KMS-11 (cell line): Measurements from ENCODE around the gene AZGP1.
"Not testable (repeated sequence)": the region's sequence is repeated elsewhere in the genome, so short reads cannot be mapped to it uniquely, and the experiment has no call there.

Experiments
- H2AFZ ChIP-seq: fragments of 200-600 bp; sonication (generic); 2 replicates; pipeline ENCODE4 v1.6.1; 2016; ENCODE audit warnings: antibody characterized with exemption, mixed run types, low read depth
- H3K27ac ChIP-seq: fragments of 200-600 bp; sonication (generic); 2 replicates; pipeline ENCODE4 v1.6.1; 2016; ENCODE audit warnings: mild to moderate bottlenecking, mixed run types
- H3K27me3 ChIP-seq: fragments of 200-600 bp; sonication (generic); 2 replicates; pipeline ENCODE4 v1.6.1; 2017; ENCODE audit warnings: mild to moderate bottlenecking, low read depth, mixed run types, moderate library complexity; ENCODE audit not compliant: insufficient read depth
- H3K36me3 ChIP-seq: fragments of 200-600 bp; sonication (generic); 2 replicates; pipeline ENCODE4 v1.6.1; 2017; ENCODE audit warnings: mild to moderate bottlenecking, mixed run types; ENCODE audit not compliant: insufficient read depth
- H3K4me1 ChIP-seq: fragments of 200-600 bp; sonication (generic); 2 replicates; pipeline ENCODE4 v1.6.1; 2016; ENCODE audit warnings: mild to moderate bottlenecking, low read depth, mixed run types; ENCODE audit not compliant: poor library complexity, severe bottlenecking
- H3K4me2 ChIP-seq: fragments of 200-600 bp; sonication (generic); 2 replicates; pipeline ENCODE4 v1.7.0; 2016; ENCODE audit warnings: mild to moderate bottlenecking, mixed run types
- H3K4me3 ChIP-seq: fragments of 200-600 bp; sonication (generic); IDR thresholded peaks from 2 replicates; pipeline ENCODE4 v1.6.1; 2017; ENCODE audit warnings: low read depth, low read length, mixed read lengths; ENCODE audit not compliant: insufficient read depth
- H3K79me2 ChIP-seq: fragments of 200-600 bp; sonication (generic); 2 replicates; pipeline ENCODE4 v1.6.1; 2016; ENCODE audit warnings: low read depth, mixed run types; ENCODE audit not compliant: insufficient read depth
- H3K9ac ChIP-seq: fragments of 200-600 bp; sonication (generic); 2 replicates; pipeline ENCODE4 v1.6.1; 2016; ENCODE audit warnings: mild to moderate bottlenecking, mixed run types
- H4K20me1 ChIP-seq: fragments of 200-600 bp; sonication (generic); 2 replicates; pipeline ENCODE4 v1.6.1; 2016; ENCODE audit warnings: mild to moderate bottlenecking, mixed run types; ENCODE audit not compliant: insufficient read depth
- CTCF ChIP-seq: fragments of 200-600 bp; sonication (generic); conservative IDR thresholded peaks from 2 replicates; pipeline ENCODE4 v1.6.1; 2017; ENCODE audit warnings: low read depth, mild to moderate bottlenecking, antibody characterized with exemption, low read length, moderate library complexity, mixed read lengths

Gene AZGP1

GRCh38 chr7:99984593-99984992, 8.8 kb upstream of the AZGP1 start:
- no peak overlapping the region for H3K4me3 ChIP-seq
- no peak overlapping the region for H3K4me2 ChIP-seq
- H3K4me1 ChIP-seq = no peaks in the 10 kb centered on the region
- no peak for TF ChIP-seq CTCF
- H3K79me2 ChIP-seq = no peaks in the 10 kb centered on the region
- H2AFZ ChIP-seq = no peak overlapping the region
- peaks cover 7% of the 10 kb centered on the region; the same call in 1 of the 2 replicates for H3K27me3 ChIP-seq
- no peak overlapping the region for H3K27ac ChIP-seq
- no peak overlapping the region for H3K9ac ChIP-seq
- no peaks in the 10 kb centered on the region for H3K36me3 ChIP-seq
- H4K20me1 ChIP-seq = no peaks in the 10 kb centered on the region

- H3K27ac ChIP-seq, H2AFZ ChIP-seq, H3K4me3 ChIP-seq, H3K36me3 ChIP-seq, H3K27me3 ChIP-seq, H3K79me2 ChIP-seq, H3K9ac ChIP-seq, H3K4me2 ChIP-seq, H4K20me1 ChIP-seq, H3K4me1 ChIP-seq: not testable (repeated sequence)
These were observed 5.2 kb upstream of the AZGP1 start for GRCh38 chr7:99981066-99981465.

- not testable (repeated sequence) for H3K27me3 ChIP-seq, H2AFZ ChIP-seq, H3K79me2 ChIP-seq, H3K36me3 ChIP-seq, H4K20me1 ChIP-seq, H3K4me1 ChIP-seq, H3K9ac ChIP-seq, H3K27ac ChIP-seq, H3K4me2 ChIP-seq, H3K4me3 ChIP-seq
These were observed 4.6 kb upstream of the AZGP1 start for GRCh38 chr7:99980448-99980872.

DNA sequence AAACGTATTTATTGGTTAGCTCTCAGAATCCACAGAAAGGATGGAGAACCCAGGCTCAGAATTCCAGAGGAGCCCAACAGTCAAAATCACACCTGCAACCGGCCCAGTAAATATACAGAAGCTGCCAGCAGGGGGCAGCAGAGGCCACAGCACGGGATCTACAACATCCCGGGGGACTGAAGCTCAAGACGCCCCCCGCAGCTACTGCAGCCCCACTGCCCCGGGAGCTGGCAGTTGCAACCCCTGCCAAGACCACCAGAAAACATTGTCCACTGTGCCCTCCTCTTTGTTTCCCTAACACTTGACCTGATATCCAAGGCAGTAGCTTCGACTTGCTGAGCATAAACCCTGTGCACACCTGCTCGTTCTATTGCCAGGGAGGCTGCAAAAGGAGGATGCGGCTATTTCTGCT, 4.0 kb upstream of the AZGP1 start:
- H2AFZ ChIP-seq = peak overlapping the region; percentile 11; the same call in 1 of the 2 replicates
- not testable (repeated sequence) for H3K9ac ChIP-seq, H3K4me1 ChIP-seq, H4K20me1 ChIP-seq, H3K27me3 ChIP-seq, H3K4me3 ChIP-seq, H3K79me2 ChIP-seq, H3K4me2 ChIP-seq, H3K36me3 ChIP-seq, H3K27ac ChIP-seq
- TF ChIP-seq CTCF = peak; percentile 92

GRCh38 chr7:99976626-99977025, 795 bp upstream of the AZGP1 start:
- TF ChIP-seq CTCF = no peak
- Histone ChIP-seq H3K27ac (no peak overlapping the region), H2AFZ (no peak overlapping the region), H3K9ac (no peak overlapping the region), H3K36me3 (no peaks in the 10 kb centered on the region), H3K4me2 (no peak overlapping the region), H3K4me1 (no peaks in the 10 kb centered on the region), H3K4me3 (no peak overlapping the region), H3K79me2 (no peaks in the 10 kb centered on the region), H3K27me3 (no peaks in the 10 kb centered on the region; the same call in 1 of the 2 replicates), H4K20me1 (no peaks in the 10 kb centered on the region)
